SK-N-SH treated with all-trans-retinoic acid at 6 μM for 48 hours (cell line): ENCODE data around the gene RNF121.

ENCODE experiments used
- ATAC-seq: fragments of 200-7000 bp; cut with Tn5 transposase; 3 replicates; pipeline ENCODE4 v1.9.1; 2020; ENCODE audit warnings: mild to moderate bottlenecking, moderate library complexity
- ARNTL ChIP-seq: fragments of 450-650 bp; formaldehyde crosslinking; IDR thresholded peaks from 2 replicates; pipeline ENCODE4 v1.5.0; 2020; ENCODE audit warnings: low read depth, mild to moderate bottlenecking, moderate library complexity, borderline replicate concordance
- BACH2 ChIP-seq: fragments of 250-450 bp; sonication (Bioruptor Pico); IDR thresholded peaks from 2 replicates; pipeline ENCODE4 v1.9.0; 2021; ENCODE audit warnings: mild to moderate bottlenecking, borderline replicate concordance
- CSDC2 ChIP-seq: fragments of 250-450 bp; sonication (Bioruptor Pico); IDR thresholded peaks from 2 replicates; pipeline ENCODE4 v1.5.0; 2020; ENCODE audit warnings: mild to moderate bottlenecking, moderate library complexity
- CSRNP3 ChIP-seq: fragments of 250-450 bp; sonication (Bioruptor Pico); IDR thresholded peaks from 2 replicates; pipeline ENCODE4 v1.5.1; 2021; ENCODE audit warnings: mild to moderate bottlenecking, moderate library complexity
- ESRRG ChIP-seq: fragments of 250-450 bp; sonication (Bioruptor Pico); IDR thresholded peaks from 2 replicates; pipeline ENCODE4 v1.6.1; 2021; ENCODE audit warnings: mild to moderate bottlenecking
- ISL1 ChIP-seq: fragments of 250-450 bp; sonication (Bioruptor Pico); IDR thresholded peaks from 2 replicates; pipeline ENCODE4 v2.1.2; 2022; ENCODE audit warnings: mild to moderate bottlenecking, moderate library complexity
- OSR1 ChIP-seq: fragments of 250-450 bp; sonication (Bioruptor Pico); IDR thresholded peaks from 2 replicates; pipeline ENCODE4 v1.8.0; 2022; ENCODE audit warnings: moderate library complexity, mild to moderate bottlenecking, inconsistent platforms
- PATZ1 ChIP-seq: fragments of 250-450 bp; sonication (Bioruptor Pico); IDR thresholded peaks from 2 replicates; pipeline ENCODE4 v1.8.0; 2020; ENCODE audit warnings: mild to moderate bottlenecking, moderate library complexity, borderline replicate concordance
- RARB ChIP-seq: fragments of 250-450 bp; sonication (Bioruptor Pico); IDR thresholded peaks from 2 replicates; pipeline ENCODE4 v1.8.0; 2021; ENCODE audit warnings: mild to moderate bottlenecking, moderate library complexity
- TCF4 ChIP-seq: fragments of 250-450 bp; sonication (Bioruptor Pico); IDR thresholded peaks from 2 replicates; pipeline ENCODE4 v1.8.0; 2021; ENCODE audit warnings: mild to moderate bottlenecking, moderate library complexity, borderline replicate concordance
- TOX ChIP-seq: fragments of 250-450 bp; sonication (Bioruptor Pico); IDR thresholded peaks from 2 replicates; pipeline ENCODE4 v1.8.0; 2021; ENCODE audit warnings: mild to moderate bottlenecking, moderate library complexity, borderline replicate concordance
- TSHZ2 ChIP-seq: fragments of 250-450 bp; sonication (Bioruptor Pico); IDR thresholded peaks from 2 replicates; pipeline ENCODE4 v1.5.0; 2020; ENCODE audit warnings: mild to moderate bottlenecking, moderate library complexity
- ZC3H10 ChIP-seq: fragments of 250-450 bp; sonication (Bioruptor Pico); IDR thresholded peaks from 2 replicates; pipeline ENCODE4 v1.5.1; 2021; ENCODE audit warnings: mild to moderate bottlenecking, moderate library complexity
- ZFP3 ChIP-seq: fragments of 250-450 bp; sonication (Bioruptor Pico); IDR thresholded peaks from 2 replicates; pipeline ENCODE4 v1.5.0; 2020; ENCODE audit warnings: mild to moderate bottlenecking, moderate library complexity
- ZFP30 ChIP-seq: fragments of 450-650 bp; formaldehyde crosslinking; IDR thresholded peaks from 2 replicates; pipeline ENCODE4 v1.5.0; 2022; ENCODE audit warnings: mild to moderate bottlenecking, moderate library complexity
- ZNF565 ChIP-seq: fragments of 450-650 bp; formaldehyde crosslinking; conservative IDR thresholded peaks from 2 replicates; pipeline ENCODE4 v1.5.0; 2020; ENCODE audit warnings: low read depth, mild to moderate bottlenecking, moderate library complexity
- ZNF70 ChIP-seq: fragments of 450-650 bp; formaldehyde crosslinking; IDR thresholded peaks from 2 replicates; pipeline ENCODE4 v1.5.0; 2020; ENCODE audit warnings: mild to moderate bottlenecking, moderate library complexity
- ZNF8 ChIP-seq: fragments of 450-650 bp; formaldehyde crosslinking; IDR thresholded peaks from 2 replicates; pipeline ENCODE4 v1.5.0; 2020; ENCODE audit warnings: mild to moderate bottlenecking, moderate library complexity
- TF ChIP-seq, protein P1 (sequence below): fragments of 250-450 bp; sonication (Bioruptor Pico); IDR thresholded peaks from 2 replicates; pipeline ENCODE4 v1.8.0; 2021; ENCODE audit warnings: low read depth, mild to moderate bottlenecking, moderate library complexity, borderline replicate concordance
- TF ChIP-seq, protein P2 (sequence below): fragments of 250-450 bp; sonication (Bioruptor Pico); IDR thresholded peaks from 2 replicates; pipeline ENCODE4 v1.5.1; 2020; ENCODE audit warnings: low read depth, mild to moderate bottlenecking, moderate library complexity

Gene RNF121

GRCh38 chr11:72039031-72039855, 110.4 kb downstream of the RNF121 start:
- ATAC-seq: peak; percentile 34
- TF ChIP-seq, protein P1, sequence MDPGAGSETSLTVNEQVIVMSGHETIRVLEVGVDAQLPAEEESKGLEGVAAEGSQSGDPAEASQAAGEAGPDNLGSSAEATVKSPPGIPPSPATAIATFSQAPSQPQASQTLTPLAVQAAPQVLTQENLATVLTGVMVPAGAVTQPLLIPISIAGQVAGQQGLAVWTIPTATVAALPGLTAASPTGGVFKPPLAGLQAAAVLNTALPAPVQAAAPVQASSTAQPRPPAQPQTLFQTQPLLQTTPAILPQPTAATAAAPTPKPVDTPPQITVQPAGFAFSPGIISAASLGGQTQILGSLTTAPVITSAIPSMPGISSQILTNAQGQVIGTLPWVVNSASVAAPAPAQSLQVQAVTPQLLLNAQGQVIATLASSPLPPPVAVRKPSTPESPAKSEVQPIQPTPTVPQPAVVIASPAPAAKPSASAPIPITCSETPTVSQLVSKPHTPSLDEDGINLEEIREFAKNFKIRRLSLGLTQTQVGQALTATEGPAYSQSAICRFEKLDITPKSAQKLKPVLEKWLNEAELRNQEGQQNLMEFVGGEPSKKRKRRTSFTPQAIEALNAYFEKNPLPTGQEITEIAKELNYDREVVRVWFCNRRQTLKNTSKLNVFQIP (CRISPR knock-in tag): no peak
- TF ChIP-seq TCF4 (CRISPR knock-in tag) (peak; percentile 53; the same call in 1 of the 2 replicates), BACH2 (CRISPR knock-in tag) (no peak), ZNF70 (CRISPR knock-in tag) (no peak)

- no peak for ATAC-seq
- no peak for TF ChIP-seq CSDC2 (CRISPR knock-in tag)
- TF ChIP-seq ISL1 (CRISPR knock-in tag): no peak
- TF ChIP-seq TSHZ2 (CRISPR knock-in tag): no peak
- TF ChIP-seq, protein P1 (CRISPR knock-in tag): no peak
- no peak for TF ChIP-seq OSR1 (CRISPR knock-in tag)
- TF ChIP-seq ZC3H10 (CRISPR knock-in tag): no peak
- TF ChIP-seq ZNF565: no peak
- TF ChIP-seq BACH2 (CRISPR knock-in tag): no peak
- TF ChIP-seq RARB (CRISPR knock-in tag): no peak
- TF ChIP-seq ZNF70 (CRISPR knock-in tag): no peak
- TF ChIP-seq ZFP30 (CRISPR knock-in tag): no peak
- no peak for TF ChIP-seq ZNF8 (CRISPR knock-in tag)
- TF ChIP-seq ARNTL: no peak
- TF ChIP-seq ZFP3 (CRISPR knock-in tag): no peak
- TF ChIP-seq PATZ1 (CRISPR knock-in tag): no peak
- TF ChIP-seq ESRRG (CRISPR knock-in tag): no peak
- no peak for TF ChIP-seq CSRNP3
- no peak for TF ChIP-seq TOX (CRISPR knock-in tag)
- TF ChIP-seq, protein P2, sequence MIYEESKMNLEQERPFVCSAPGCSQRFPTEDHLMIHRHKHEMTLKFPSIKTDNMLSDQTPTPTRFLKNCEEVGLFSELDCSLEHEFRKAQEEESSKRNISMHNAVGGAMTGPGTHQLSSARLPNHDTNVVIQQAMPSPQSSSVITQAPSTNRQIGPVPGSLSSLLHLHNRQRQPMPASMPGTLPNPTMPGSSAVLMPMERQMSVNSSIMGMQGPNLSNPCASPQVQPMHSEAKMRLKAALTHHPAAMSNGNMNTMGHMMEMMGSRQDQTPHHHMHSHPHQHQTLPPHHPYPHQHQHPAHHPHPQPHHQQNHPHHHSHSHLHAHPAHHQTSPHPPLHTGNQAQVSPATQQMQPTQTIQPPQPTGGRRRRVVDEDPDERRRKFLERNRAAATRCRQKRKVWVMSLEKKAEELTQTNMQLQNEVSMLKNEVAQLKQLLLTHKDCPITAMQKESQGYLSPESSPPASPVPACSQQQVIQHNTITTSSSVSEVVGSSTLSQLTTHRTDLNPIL (CRISPR knock-in tag): no peak
Observed at GRCh38 chr11:72039856-72040401, 111.1 kb downstream of the RNF121 start.
